ENCODE data around the gene DENND2D. TPM values are rescaled to one million over a fixed set of nuclear protein-coding genes. Genes with fewer than 3 reads are reported as not detected.

DENND2D gene
- total RNA-seq, 1 experiment from 2014 or later, result 2.1 TPM

DNA sequence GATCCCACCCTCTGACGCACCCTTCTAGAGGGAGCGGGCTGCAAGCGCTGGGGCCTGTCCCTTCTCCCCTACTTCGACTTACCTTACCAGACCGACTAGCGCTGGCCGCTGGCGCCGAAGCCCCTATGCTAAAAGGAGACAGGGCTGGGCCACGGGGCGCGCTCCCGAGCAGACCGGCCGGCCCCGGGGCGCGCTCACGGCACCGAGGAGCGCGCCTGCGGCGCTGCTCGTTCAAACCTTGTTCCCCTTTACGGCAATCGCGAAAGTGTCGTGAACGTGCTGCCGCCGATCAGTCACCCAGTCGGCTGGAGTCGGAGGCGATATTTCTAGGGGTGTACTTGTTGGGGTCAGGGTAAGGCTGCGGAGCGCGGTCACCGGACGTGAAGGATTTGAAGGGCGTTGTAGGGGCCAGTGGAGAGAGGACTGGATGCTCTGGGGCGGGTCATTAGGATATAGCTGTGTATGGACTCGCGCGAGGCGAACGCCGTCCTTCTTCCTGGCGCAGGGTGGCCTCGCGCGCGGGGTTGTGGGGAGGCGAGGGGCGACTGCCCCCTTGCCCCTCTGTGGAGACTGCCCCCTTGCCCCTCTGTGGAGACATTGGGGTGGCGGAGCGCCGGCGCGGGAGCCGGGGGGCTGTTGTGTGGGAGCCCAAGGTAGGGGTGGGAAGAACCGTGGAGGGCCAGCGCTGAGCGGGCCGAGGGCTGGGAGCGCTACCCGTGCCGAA is 60.3 kb downstream of the DENND2D start, which contains the start of the genes CEPT1 and DRAM2 (continued):
- no peak for TF ChIP-seq CTCF (IDR thresholded peaks at IDR 0.05)
- no peak for TF ChIP-seq MLX (CRISPR knock-in tag; IDR thresholded peaks at IDR 0.05)
- TF ChIP-seq ZNF317 (CRISPR knock-in tag; IDR thresholded peaks at IDR 0.05; ENCODE audit: borderline replicate concordance, low read depth), result no peak
- TF ChIP-seq JUN (CRISPR knock-in tag; IDR thresholded peaks at IDR 0.05), result peak; percentile 52; the same call in 1 of the 2 replicates

- peak; percentile 69 for ATAC-seq
- Mint-ChIP-seq H3K27me3 (ENCODE audit: low read depth) (no peaks in the 10 kb centered on the region), H3K4me1 (peaks cover 28% of the 10 kb centered on the region), H3K27ac (peak overlapping the region; percentile 100), H3K4me3 (peak overlapping the region; percentile 99), H3K36me3 (peaks cover 24% of the 10 kb centered on the region), H3K9me3 (no peaks in the 10 kb centered on the region)
- ChIA-PET POLR2A (interaction anchor here (0.7 to 0.9 kb wide), 2 partner anchors 9 to 13 kb away, joined by 3 read pairs; no protein-coding TSS in a partner anchor), CTCF (interaction anchor here (0.8 to 2.2 kb wide), 3 partner anchors 84 to 207 kb away, joined by 3 to 5 read pairs (median 3); no protein-coding TSS in a partner anchor)
- TF ChIP-seq ELF4 (CRISPR knock-in tag; IDR thresholded peaks at IDR 0.05; ENCODE audit: low read depth) (no peak), ZMAT4 (CRISPR knock-in tag; IDR thresholded peaks at IDR 0.05) (no peak), EMX1 (CRISPR knock-in tag; IDR thresholded peaks at IDR 0.05) (0 out of 2 replicates have a peak, but pooled peaks have one; percentile 37), RORB (CRISPR knock-in tag; IDR thresholded peaks at IDR 0.05) (no peak), ZNF512 (CRISPR knock-in tag; IDR thresholded peaks at IDR 0.05; ENCODE audit: borderline replicate concordance) (no peak), JAZF1 (CRISPR knock-in tag; IDR thresholded peaks at IDR 0.05) (no peak), ZNF396 (CRISPR knock-in tag; IDR thresholded peaks at IDR 0.05; ENCODE audit: borderline replicate concordance) (no peak), MAX (CRISPR knock-in tag; IDR thresholded peaks at IDR 0.05) (no peak), NR1H2 (CRISPR knock-in tag; IDR thresholded peaks at IDR 0.05) (no peak), ZBTB21 (CRISPR knock-in tag; IDR thresholded peaks at IDR 0.05; ENCODE audit: borderline replicate concordance) (no peak), ZNF121 (CRISPR knock-in tag; IDR thresholded peaks at IDR 0.05) (no peak), GABPB1 (CRISPR knock-in tag; IDR thresholded peaks at IDR 0.05) (0 out of 2 replicates have a peak, but pooled peaks have one; percentile 41), MYBL2 (CRISPR knock-in tag; IDR thresholded peaks at IDR 0.05) (no peak), ZNF232 (CRISPR knock-in tag; IDR thresholded peaks at IDR 0.05) (no peak), CREB1 (CRISPR knock-in tag; IDR thresholded peaks at IDR 0.05) (no peak)
- TF ChIP-seq, protein P1, sequence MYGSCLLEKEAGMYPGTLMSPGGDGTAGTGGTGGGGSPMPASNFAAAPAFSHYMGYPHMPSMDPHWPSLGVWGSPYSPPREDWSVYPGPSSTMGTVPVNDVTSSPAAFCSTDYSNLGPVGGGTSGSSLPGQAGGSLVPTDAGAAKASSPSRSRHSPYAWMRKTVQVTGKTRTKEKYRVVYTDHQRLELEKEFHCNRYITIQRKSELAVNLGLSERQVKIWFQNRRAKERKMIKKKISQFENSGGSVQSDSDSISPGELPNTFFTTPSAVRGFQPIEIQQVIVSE (CRISPR knock-in tag; IDR thresholded peaks at IDR 0.05; ENCODE audit: borderline replicate concordance), result no peak
- TF ChIP-seq, protein P2, sequence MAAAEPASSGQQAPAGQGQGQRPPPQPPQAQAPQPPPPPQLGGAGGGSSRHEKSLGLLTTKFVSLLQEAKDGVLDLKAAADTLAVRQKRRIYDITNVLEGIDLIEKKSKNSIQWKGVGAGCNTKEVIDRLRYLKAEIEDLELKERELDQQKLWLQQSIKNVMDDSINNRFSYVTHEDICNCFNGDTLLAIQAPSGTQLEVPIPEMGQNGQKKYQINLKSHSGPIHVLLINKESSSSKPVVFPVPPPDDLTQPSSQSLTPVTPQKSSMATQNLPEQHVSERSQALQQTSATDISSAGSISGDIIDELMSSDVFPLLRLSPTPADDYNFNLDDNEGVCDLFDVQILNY (CRISPR knock-in tag; IDR thresholded peaks at IDR 0.05), result no peak
- peak; percentile 38 for DNase-seq (ENCODE audit: low spot score)
These were observed 61.0 kb downstream of the DENND2D start for GRCh38 chr1:111139324-111139955.
